ENCODE data around the gene CCDC112.

Gene CCDC112

DNA sequence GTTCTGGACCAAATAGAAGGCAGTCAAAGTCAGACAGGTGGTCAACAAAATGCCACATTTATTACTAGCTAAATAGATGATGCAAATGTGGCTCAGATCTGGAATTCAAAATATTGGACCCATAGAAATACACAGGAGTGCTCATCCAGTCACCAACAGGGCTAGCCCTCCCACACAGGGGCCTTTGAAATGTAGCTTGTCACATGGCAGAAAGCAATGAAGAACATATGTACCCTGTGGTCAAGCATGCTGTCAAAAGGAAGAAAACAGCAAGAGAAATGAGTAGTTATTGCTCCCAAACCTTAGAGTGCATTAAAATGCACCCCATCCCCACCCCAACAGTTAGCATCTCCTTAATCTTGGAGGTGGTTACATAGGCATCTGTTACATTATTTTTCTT, 20.9 kb upstream of the CCDC112 start:
- Histone ChIP-seq H3K4me1 (ENCODE audit: low read length) (no peaks in the 10 kb centered on the region), H3K27me3 (replicated peaks; ENCODE audit: insufficient read depth, low read length) (no peaks in the 10 kb centered on the region), H2AFZ (ENCODE audit: low read length) (no peak overlapping the region), H3K36me3 (replicated peaks; ENCODE audit: insufficient read depth, low read length) (no peaks in the 10 kb centered on the region), H4K20me1 (ENCODE audit: insufficient read depth, low read length) (no peaks in the 10 kb centered on the region), H3K4me3 (ENCODE audit: low read length) (no peak overlapping the region), H3K9me2 (replicated peaks; ENCODE audit: insufficient read depth, low read length) (no peaks in the 10 kb centered on the region), H3K9me3 (replicated peaks; ENCODE audit: insufficient read depth, low read length) (no peaks in the 10 kb centered on the region), H3K9ac (ENCODE audit: low read length) (no peak overlapping the region), H3K4me2 (ENCODE audit: low read depth, low read length) (no peak overlapping the region), H3K79me2 (ENCODE audit: low read length) (no peaks in the 10 kb centered on the region), H3F3A (ENCODE audit: insufficient read depth, low read length) (no peaks in the 10 kb centered on the region), H3K27ac (ENCODE audit: low read length) (no peak overlapping the region)
- TF ChIP-seq CTCF (IDR thresholded peaks at IDR 0.05; ENCODE audit: low read length), result no peak
- no peak for TF ChIP-seq EZH2 (optimal IDR thresholded peaks at IDR 0.05; ENCODE audit: low read depth, low read length)
- no peak for TF ChIP-seq EZH2phosphoT487 (IDR thresholded peaks at IDR 0.05; ENCODE audit: low read length)
- no peak for DNase-seq

DNA sequence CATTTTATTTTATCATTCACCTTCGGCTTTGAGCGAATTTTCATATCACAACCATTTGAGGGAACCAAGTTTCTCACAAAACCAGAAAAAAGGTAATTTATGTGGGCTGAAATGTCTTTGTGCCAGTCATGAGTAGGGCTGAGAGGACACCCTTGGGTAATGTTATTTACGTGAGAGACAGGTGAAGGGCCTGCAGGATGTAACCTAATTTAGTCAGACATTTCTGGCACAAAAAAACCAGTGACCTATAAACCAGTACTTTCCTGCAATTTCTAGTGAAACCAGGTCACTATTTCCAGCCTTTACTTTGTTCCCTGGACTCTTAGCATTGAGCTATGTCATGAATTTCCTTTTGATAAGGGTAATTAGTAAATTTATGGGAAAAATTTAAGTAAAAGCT, 17.2 kb upstream of the CCDC112 start:
- Histone ChIP-seq H3K9me3 (replicated peaks; ENCODE audit: insufficient read depth, low read length) (no peaks in the 10 kb centered on the region), H3K9ac (ENCODE audit: low read length) (no peak overlapping the region), H3K9me2 (replicated peaks; ENCODE audit: insufficient read depth, low read length) (no peaks in the 10 kb centered on the region), H3F3A (ENCODE audit: insufficient read depth, low read length) (no peaks in the 10 kb centered on the region), H3K27me3 (replicated peaks; ENCODE audit: insufficient read depth, low read length) (no peaks in the 10 kb centered on the region), H3K4me1 (ENCODE audit: low read length) (no peaks in the 10 kb centered on the region), H3K36me3 (replicated peaks; ENCODE audit: insufficient read depth, low read length) (no peaks in the 10 kb centered on the region), H3K4me3 (ENCODE audit: low read length) (no peak overlapping the region), H4K20me1 (ENCODE audit: insufficient read depth, low read length) (no peaks in the 10 kb centered on the region), H3K4me2 (ENCODE audit: low read depth, low read length) (no peak overlapping the region), H3K27ac (ENCODE audit: low read length) (no peak overlapping the region), H2AFZ (ENCODE audit: low read length) (no peak overlapping the region), H3K79me2 (ENCODE audit: low read length) (no peaks in the 10 kb centered on the region)
- DNase-seq, result no peak
- TF ChIP-seq EZH2phosphoT487 (IDR thresholded peaks at IDR 0.05; ENCODE audit: low read length) (no peak), EZH2 (optimal IDR thresholded peaks at IDR 0.05; ENCODE audit: low read depth, low read length) (no peak), CTCF (IDR thresholded peaks at IDR 0.05; ENCODE audit: low read length) (no peak)

DNA sequence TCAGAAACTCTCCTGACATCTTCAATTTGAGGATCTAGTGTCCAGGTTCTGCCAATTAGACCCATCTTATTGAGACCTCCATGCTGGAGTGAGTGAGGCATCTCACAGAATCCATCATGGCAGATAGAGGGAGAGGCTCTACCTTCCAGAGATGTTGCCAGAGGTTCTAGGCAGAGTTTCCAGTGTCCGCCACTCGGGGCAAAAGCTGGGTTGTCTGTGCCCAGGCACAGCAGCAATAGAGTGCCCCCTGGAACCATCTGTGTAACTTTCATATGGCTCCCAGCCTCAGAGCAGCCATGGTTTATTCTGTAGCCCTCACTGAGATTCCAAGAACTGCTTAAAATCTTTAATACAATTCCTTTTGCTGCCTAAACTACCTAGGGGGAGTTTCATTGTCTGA, 16.6 kb upstream of the CCDC112 start:
- no peak overlapping the region for H3K4me2 ChIP-seq (ENCODE audit: low read depth, low read length)
- H2AFZ ChIP-seq (ENCODE audit: low read length), result no peak overlapping the region
- H3K4me1 ChIP-seq (ENCODE audit: low read length), result no peaks in the 10 kb centered on the region
- no peak overlapping the region for H3K27ac ChIP-seq (ENCODE audit: low read length)
- no peak overlapping the region for H3K4me3 ChIP-seq (ENCODE audit: low read length)
- no peaks in the 10 kb centered on the region for H4K20me1 ChIP-seq (ENCODE audit: insufficient read depth, low read length)
- H3K79me2 ChIP-seq (ENCODE audit: low read length), result no peaks in the 10 kb centered on the region
- H3K9me3 ChIP-seq (replicated peaks; ENCODE audit: insufficient read depth, low read length), result no peaks in the 10 kb centered on the region
- TF ChIP-seq EZH2phosphoT487 (IDR thresholded peaks at IDR 0.05; ENCODE audit: low read length), result no peak
- no peak for TF ChIP-seq EZH2 (optimal IDR thresholded peaks at IDR 0.05; ENCODE audit: low read depth, low read length)
- no peak for TF ChIP-seq CTCF (IDR thresholded peaks at IDR 0.05; ENCODE audit: low read length)
- H3F3A ChIP-seq (ENCODE audit: insufficient read depth, low read length), result no peaks in the 10 kb centered on the region
- H3K9ac ChIP-seq (ENCODE audit: low read length), result no peak overlapping the region
- DNase-seq, result no peak
- no peaks in the 10 kb centered on the region for H3K36me3 ChIP-seq (replicated peaks; ENCODE audit: insufficient read depth, low read length)
- no peaks in the 10 kb centered on the region for H3K9me2 ChIP-seq (replicated peaks; ENCODE audit: insufficient read depth, low read length)
- no peaks in the 10 kb centered on the region for H3K27me3 ChIP-seq (replicated peaks; ENCODE audit: insufficient read depth, low read length)

Measured in MM.1S (cell line).